T1000 (cell line): ENCODE results near the gene JAK2.
"Not testable (repeated sequence)": the region's sequence is repeated elsewhere in the genome, so short reads cannot be mapped to it uniquely, and the experiment has no call there.

Experiments
- DNase-seq: peaks from one replicate; lab custom pipeline; 2025; ENCODE audit warnings: mixed read lengths; lab: John Stamatoyannopoulos, UW

Gene JAK2

DNA sequence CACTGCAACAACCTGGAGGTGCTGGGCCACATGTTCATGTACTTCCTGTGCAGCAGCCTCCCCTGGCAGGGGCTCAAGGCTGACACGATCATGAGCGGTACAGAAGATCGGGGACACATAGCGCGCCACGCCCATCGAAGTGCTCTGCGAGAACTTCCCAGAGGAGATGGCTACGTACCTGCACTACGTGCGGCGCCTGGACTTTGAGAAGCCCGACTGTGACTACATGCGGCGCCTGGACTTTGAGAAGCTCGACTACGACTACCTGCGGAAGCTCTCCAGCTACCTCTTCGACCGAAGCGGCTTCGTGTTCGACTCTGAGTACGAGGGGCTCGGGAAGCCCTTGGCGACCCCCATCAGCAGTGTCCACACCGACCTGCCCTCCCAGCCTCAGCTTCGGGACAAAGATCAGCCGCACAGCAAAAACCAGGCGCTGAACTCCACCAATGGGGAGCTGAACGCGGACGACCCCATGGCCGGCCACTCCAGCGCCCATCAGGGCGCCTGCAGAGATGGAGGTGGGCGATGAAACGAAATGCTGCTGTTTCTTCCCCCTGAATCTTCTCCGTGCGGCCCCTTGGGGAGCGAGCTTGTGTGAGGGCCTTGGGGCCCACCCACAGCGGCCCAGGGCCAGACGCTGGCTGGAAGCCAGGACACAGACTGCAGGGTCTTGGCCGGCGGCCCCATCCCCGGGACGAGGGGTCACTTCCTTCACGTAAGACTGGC lies 56.5 kb downstream of the JAK2 start:
- no peak for DNase-seq

DNA sequence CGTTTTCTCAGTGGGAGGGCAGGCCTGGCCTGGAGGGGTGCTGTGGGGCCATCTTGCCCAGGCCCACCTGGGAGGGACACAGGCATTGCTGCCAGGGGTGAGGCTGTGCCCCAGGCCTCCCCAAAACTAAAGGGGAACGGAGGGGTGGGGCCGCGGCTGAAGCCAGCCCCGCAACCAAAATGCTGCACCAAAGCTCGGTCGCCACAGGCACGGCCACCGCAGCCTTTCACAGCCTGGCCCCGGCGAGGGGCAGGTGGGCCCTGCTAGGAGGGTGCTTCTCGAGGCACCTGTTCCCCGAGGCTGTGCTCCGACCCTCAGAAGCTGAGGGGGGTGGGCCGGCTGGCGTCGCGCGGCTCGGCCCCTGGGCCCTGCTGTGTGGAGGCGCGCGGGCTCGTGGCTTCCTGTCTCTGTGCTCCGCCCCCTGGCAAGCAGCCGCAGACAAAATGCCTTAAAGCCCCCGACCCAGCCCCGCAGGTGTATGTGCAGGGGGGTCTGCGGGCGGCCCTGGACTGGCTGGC lies 57.6 kb downstream of the JAK2 start:
- no peak for DNase-seq

DNA sequence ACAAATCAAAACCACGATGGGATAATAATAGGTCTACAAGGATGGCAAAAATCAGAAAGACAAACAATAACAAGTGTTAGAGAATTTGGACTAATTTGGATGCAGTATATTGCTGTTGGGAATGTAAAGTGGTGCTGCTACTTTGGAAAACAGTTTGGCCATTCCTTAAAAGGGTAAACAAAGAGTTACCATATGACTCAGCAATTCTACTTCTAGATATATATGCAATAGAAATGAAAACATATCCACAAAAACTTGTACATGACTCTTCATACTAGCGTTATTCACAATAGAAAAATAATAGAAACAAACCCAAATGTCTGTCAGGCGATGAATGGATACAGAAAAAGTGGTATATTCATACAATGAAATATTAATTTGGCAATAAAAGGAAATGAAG lies 58.3 kb downstream of the JAK2 start:
- DNase-seq: no peak

DNA sequence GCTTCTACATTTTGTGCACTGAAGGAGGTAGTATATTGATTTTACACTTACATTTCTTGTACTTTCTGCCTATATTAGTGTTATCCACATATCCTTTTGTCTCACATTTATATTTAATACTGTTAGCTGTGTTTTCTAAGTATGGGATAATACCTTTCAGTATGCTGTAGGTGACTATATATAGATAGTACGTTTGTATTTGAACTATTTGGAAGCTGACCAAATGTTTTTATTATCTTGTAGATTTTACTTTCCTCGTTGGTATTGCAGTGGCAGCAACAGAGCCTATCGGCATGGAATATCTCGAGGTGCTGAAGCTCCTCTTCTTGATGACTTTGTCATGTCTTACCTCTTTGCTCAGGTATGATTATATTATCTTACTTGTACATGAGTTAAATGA lies 59.1 kb downstream of the JAK2 start:
- DNase-seq: no peak

DNA sequence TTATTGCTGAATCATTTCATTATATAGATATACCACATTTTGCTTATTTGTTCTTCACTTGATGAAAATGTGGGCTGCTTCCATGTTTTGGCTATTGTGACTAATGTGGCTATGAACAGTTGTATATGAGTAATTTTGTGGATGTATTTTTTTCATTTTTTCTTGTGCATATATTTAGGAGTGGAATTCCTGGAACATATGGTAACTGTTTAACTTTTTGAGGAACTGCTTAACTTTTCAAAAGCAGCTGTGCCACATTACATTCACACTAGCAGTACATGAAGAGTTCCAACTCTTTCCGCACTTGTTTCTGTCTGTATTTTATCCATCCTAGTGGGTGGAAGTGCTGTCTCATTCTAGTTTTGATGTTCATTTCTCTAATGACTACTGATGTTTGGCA lies 67.8 kb downstream of the JAK2 start:
- DNase-seq: no peak

DNA sequence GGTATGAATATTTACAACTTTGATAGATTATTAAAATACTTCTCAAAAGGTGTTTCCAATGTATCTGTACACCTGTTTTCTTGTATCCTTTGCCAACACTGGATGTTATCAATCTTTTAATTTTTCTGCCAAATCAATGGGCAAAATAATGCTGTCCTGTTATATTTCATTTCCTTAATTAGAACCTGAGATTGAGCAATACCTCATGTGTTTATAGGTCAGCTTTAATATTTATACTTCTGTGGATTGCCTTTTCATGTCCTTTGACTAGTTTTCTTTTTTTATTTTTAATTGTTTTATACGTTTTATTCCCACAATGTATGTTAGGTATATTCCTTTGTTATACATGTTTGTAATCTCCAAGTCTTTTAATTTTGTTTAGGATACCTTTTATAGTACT lies 77.6 kb downstream of the JAK2 start:
- no peak for DNase-seq

DNA sequence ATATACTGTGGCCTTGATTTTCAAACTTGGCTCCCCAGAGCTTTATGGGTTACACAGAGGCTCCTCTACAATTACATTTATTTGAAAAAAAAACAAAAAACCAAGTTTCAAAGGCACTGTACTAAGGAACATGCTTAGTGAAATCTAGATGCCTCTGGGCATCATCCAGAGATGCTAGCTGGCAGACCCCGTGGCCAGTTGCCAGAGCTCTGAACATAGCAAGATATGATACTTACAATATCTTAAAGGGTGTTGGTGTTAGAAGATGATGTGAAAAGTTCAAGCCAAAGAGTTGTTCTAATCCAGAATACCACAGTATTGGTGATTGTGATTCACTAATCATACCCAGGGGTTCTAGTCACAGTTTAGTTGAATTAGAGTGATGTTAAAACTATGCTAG lies 87.8 kb downstream of the JAK2 start:
- no peak for DNase-seq

DNA sequence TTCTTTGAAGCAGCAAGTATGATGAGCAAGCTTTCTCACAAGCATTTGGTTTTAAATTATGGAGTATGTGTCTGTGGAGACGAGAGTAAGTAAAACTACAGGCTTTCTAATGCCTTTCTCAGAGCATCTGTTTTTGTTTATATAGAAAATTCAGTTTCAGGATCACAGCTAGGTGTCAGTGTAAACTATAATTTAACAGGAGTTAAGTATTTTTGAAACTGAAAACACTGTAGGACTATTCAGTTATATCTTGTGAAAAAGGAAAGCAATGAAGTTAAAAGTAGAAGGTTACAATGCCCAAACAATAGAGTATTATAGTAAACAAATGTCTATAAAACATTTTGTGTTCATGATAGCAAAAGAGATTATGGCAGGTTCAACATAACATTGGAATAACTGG lies 88.6 kb downstream of the JAK2 start:
- DNase-seq: no peak

DNA sequence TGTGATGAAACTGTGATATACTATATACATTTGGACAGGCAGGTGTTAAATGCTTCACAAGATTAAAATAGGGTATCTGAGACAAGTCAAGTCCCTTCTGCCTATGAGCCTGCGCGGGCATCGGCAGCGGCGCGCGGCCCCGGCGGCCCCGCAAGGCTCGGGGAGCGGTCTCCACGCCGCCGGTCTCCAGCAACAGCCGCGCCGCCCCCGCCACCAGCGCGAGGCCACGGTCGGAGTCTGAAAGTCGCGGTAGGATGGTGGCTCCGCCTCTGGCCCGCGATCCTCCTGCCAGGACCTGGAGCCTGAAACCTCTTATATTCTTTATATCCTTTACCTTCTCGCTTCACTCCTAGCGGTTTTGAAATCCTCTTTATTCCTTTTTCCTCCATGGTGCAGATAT lies 100.9 kb downstream of the JAK2 start:
- DNase-seq: no peak

DNA sequence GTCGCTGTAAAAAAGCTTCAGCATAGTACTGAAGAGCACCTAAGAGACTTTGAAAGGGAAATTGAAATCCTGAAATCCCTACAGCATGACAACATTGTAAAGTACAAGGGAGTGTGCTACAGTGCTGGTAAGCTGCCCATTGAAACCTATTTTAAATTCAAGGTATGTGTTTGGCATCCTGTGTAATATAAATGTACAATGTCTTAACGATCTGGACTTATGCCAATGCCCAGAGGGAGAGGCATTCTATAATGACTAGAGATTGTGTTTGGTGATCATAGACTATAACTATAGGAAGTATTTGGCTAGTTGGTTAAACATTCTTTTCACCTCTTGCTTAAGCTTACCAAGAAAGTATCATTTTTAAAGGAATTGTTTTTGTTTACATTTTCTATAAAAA lies 104.7 kb downstream of the JAK2 start:
- no peak for DNase-seq

DNA sequence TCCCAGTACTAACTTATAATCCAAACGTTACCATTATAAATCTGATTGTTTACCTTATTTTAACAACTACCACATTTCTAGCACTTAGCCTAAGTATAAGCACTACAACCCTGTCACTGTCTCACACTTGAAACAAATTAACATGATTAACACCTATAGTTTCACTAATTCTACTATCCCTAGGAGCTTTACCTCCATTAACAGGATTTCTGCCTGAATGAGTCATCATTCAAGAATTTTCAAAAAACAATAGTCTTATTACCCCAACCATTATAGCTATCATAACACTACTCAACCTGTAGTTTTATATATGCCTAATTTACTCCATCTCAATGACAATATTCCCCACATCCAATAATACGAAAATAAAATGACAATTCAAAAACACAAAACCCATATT lies 110.7 kb downstream of the JAK2 start:
- no peak for DNase-seq

DNA sequence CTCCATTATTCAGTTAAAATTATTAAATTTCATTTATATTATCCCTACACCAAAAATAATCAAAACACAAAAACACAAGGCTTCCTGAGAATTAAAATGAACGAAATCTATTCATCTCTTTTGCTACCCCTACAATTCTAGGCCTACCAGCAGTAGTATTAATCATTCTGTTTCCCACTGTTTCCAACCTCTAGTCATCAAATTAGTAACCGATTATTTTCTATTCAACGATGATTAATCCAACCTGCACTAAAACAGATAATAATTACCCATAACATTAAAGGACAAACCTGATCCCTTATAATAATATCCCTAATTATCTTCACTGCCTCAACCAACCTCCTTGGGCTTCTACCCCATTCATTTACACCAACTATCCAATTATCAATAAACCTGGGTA lies 114.4 kb downstream of the JAK2 start:
- no peak for DNase-seq

DNA sequence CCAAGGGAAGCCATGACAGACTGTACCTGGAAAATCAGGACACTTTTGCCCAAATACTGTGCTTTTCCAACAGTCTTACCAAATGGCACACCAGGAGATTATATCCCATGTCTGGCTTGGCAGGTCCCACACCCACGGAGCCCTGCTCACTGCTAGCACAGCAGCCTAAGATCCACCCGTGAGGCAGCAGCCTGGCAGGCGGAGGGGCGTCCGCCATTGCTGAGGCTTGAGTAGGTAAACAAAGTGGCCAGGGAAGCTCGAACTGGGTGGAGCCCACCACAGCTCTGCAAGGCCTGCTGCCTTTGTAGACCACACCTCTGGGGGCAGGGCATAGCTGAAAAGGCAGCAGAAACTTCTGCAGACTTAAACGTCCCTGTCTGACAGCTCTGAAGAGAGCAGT lies 116.1 kb downstream of the JAK2 start:
- not testable (repeated sequence) for DNase-seq

DNA sequence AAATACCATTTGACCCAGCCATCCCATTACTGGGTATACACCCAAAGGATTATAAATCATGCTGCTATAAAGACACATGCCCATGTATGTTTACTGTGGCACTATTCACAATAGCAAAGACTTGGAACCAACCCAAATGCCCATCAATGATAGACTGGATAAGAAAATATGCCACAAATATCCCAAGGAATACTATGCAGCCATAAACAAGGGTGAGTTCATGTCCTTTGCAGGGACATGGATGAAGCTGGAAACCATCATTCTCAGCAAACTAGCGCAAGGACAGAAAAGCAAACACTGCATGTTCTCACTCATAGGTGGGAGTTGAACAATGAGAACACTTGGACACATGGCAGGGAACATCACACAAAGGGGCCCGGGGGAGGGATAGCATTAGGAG lies 121.4 kb downstream of the JAK2 start:
- DNase-seq: not testable (repeated sequence)

DNA sequence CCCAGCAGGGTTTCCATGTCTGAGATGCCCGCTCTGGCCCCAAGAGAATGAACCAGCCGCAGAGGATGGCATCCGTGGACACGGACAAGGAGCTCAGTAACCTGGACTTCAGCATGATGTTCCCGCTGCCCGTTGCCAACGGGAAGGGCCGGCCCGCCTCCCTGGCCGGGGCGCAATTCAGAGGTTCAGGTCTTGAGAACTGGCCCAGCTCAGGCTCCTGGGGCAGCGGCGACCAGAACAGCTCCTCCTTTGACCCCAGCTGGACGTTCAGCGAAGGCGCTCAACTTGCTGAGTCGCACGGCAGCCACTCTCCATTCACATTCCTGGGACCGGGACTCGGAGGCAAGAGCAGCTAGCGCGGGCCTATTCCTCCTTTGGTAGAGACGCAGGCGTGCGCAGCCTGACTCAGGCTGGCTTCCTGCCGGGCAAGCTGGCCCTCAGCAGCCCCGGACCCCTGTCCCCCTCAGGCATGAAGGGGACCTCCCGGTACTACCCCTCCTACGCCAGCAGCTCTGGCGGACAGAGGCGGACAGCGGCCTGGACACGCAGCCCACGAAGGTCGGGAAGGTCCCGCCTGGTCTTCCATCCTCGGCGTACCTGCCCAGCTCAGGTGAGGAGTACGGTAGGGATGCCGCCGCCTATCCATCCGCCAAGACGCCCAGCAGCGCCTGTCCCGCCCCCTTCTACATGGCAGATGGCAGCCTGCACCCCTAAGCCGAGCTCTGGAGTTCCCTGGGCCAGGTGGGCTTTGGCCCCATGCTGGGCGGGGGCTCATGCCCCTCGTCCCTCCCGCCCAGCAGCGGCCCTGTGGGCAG lies 126.0 kb downstream of the JAK2 start:
- DNase-seq: no peak

DNA sequence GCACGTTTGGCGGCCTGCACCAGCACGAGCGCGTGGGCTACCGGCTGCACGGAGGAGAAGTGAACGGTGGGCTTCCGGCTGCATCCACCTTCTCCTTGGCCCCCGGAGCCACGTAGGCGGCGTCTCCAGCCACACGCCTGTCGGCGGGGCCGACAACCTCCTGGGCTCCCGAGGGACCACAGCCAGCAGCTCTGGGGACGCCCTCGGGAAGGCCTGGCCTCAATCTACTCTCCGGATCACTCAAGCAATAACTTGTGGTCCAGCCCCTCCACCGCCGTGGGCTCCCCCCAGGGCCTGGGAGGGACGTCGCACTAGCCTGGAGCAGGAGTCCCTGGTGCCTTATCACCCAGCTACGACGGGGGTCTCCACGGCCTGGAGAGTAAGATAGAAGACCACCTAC lies 126.6 kb downstream of the JAK2 start:
- no peak for DNase-seq

DNA sequence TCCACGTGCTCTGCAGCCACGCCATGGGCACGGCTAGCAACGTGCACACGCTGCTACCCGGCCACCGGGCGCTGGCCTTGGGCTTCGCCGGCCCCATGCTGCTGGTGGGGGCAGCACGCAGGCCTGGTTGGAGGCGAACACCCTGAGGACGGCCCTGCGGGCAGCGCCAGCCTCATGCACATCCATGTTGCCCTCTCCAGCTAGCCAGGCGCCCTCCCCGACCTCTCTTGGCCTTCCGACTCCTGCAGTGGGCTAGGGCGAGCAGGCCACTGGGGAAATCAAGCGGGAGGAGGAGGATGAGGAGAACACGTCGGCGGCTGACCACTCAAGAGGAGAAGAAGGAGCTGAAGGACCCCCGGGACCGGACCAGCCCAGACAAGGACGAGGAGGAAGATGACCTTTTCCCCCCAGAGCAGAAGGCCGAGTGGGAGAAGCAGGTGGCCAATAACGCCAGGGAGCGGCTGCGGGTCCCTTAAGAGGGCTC lies 127.1 kb downstream of the JAK2 start:
- DNase-seq: no peak

DNA sequence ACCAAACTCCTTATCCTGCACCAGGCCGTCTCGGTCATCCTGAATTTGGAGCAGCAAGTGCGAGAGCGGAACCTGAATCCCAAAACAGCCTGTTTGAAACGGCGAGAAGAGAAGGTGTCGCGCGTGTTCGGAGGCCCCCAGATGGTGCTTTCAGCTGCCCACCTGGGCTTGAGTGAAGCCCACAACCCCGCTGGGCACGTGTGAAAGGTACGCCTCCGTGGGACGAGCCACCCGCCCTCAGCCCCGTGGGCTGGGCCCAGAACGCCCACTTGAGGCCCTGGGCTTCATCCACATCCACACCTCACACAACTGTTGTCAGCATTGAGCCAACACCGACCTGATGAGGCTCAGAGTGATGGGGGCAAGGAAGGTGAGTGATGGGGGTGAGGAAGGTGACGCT lies 127.6 kb downstream of the JAK2 start:
- DNase-seq: no peak

DNA sequence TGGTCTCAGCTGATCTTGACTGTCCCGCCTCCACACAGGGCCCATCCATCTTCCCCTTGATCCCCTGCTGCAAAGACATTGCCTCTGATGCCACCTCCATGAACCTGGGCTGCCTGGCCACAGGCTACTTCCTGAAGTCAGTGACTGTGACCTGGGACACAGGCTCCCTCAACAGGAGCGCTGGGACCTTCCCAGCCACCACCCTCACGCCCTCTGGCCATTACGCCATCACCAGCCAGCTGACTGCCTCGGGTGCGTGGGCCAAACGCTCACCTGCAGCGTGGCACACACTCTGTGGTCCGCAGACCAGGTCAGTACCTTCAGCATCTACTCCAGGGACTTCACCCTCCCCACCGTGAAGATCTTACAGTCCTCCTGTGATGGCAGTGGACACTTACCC lies 128.5 kb downstream of the JAK2 start:
- DNase-seq: no peak

DNA sequence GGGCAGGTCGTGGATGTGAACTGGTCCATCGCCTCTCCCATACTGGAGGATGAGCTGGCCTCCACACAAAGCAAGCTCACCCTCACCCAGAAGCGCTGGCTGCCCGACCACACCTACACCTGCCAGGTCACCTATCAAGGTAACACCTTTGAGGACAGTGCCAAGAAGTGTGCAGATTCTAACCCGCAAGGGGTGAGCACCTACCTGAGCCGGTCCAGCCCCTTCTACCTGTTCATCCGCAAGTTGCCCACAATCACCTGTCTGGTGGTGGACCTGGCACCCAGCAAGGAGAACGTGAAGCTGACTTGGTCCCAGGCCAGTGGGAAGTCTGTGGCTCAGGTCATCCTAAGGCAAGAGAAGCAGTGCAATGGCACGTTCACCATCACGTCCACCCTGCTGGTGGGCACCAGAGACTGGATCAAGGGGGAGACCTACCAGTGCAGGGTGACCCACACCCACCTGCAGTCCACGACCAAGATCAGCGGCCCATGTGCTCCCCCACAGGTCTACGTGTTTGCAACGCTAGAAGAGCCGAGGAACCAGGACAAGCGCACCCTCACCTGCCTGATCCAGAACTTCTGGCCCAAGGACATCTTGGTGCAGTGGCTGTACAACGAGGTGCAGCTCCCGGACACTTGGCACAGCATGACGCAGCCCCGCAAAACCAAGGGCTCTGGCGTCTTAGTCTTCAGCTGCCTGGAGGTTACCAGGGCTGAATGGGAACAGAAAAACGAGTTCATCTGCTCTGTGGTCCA lies 129.1 kb downstream of the JAK2 start:
- no peak for DNase-seq

DNA sequence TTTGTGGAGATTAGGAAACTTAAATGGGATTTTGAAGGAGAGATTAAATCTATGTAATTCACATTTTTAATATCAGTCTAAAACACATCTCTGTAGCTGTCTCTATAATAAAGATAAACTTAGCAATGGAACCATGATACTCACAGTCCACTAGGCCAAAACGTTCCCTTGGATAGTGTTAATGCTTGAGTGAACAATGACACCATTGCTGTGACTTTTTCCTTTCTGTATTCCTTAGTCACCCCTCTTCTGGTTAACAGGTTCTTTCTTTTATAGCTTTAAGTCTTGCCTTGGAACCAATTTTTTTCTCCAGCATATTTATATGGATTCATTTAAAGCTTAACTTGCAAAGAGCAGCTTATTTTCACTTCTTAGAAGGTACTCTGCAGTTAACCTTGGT lies 137.0 kb downstream of the JAK2 start:
- no peak for DNase-seq

DNA sequence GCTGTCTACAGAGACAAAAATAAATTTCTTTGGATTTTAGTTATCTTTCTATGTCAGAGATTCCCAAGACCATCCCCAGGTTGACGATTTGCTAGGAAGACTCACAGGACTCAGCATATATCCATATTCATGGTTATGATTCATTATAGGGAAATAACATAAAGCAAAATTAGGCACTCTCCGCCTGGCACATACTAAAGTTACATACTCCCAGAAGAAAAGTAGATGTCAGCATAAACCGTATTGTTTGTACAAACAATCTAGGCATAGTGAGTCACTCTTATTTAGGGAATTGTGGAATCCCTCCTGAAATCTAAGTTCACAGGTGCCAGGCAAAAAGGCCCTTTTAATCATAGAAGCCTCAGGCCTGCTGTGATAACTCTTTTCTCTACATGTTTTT lies 137.4 kb downstream of the JAK2 start:
- no peak for DNase-seq

DNA sequence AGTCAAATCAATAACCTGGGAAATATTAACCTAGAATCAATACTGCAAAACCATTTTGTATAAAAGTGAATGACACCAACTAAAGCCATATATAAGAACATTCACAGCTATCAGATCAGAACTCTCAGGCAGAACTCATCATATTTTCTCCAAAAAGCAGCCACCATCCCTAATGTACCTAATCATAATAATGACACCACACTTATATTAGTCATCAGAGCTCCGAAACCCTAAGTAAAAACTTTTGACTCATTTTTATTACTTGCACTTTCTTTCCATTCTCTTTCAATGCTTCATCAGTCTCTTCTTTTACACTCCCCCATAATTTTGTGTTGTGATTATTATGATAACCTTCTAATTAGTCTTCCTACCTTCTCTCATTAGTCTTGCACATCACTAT lies 155.1 kb downstream of the JAK2 start:
- no peak for DNase-seq
